NCI-H187 (cell line): ENCODE measurements around the gene NPIPA1.
"Not testable (repeated sequence)": the region's sequence is repeated elsewhere in the genome, so short reads cannot be mapped to it uniquely, and the experiment has no call there.

Experiments
- DNase-seq, 2 experiments: peaks; one replicate each; lab custom pipeline; 2025; lab: John Stamatoyannopoulos, UW

Gene NPIPA1

GRCh38 chr16:14930971-14931370 is 6.3 kb upstream of the NPIPA1 start:
- DNase-seq: not testable (repeated sequence)

- not testable (repeated sequence) for DNase-seq
These were observed 4.5 kb upstream of the NPIPA1 start for GRCh38 chr16:14932581-14933375.

GRCh38 chr16:14937994-14938393 is 751 bp downstream of the NPIPA1 start:
- DNase-seq: not testable (repeated sequence)

GRCh38 chr16:14942686-14943085 is 5.4 kb downstream of the NPIPA1 start:
- DNase-seq: not testable (repeated sequence)

GRCh38 chr16:14955546-14956231 is 18.4 kb downstream of the NPIPA1 start:
- DNase-seq: no peak

- no peak for DNase-seq
These were observed 20.5 kb downstream of the NPIPA1 start for GRCh38 chr16:14957576-14958322.

- no peak for DNase-seq
These were observed 21.0 kb downstream of the NPIPA1 start for GRCh38 chr16:14958323-14958600.

GRCh38 chr16:14958970-14959369 is 21.7 kb downstream of the NPIPA1 start:
- DNase-seq: no peak

GRCh38 chr16:14961405-14962186 is 24.4 kb downstream of the NPIPA1 start:
- DNase-seq: peak; percentile 40 to 42

- DNase-seq: no peak
These were observed 26.3 kb downstream of the NPIPA1 start for GRCh38 chr16:14963281-14964173.

- DNase-seq: no peak
These were observed 28.1 kb downstream of the NPIPA1 start for GRCh38 chr16:14965328-14965727.

GRCh38 chr16:14969795-14970194 is 32.6 kb downstream of the NPIPA1 start:
- not testable (repeated sequence) for DNase-seq

- not testable (repeated sequence) for DNase-seq
These were observed 34.5 kb downstream of the NPIPA1 start for GRCh38 chr16:14971621-14972228.

- DNase-seq: not testable (repeated sequence)
These were observed 36.6 kb downstream of the NPIPA1 start for GRCh38 chr16:14973785-14974322.

GRCh38 chr16:14974331-14974655 is 37.0 kb downstream of the NPIPA1 start:
- not testable (repeated sequence) for DNase-seq

- DNase-seq: peak; percentile 89 to 92
These were observed 37.6 kb downstream of the NPIPA1 start, which contains the start of gene PDXDC1 for GRCh38 chr16:14974656-14975417. Gene PDXDC1, plus strand, starts transcription at chr16:14975026. Its CDS starts 174 bp downstream, at chr16:14975200.

- not testable (repeated sequence) for DNase-seq
These were observed 38.4 kb downstream of the NPIPA1 start for GRCh38 chr16:14975418-14976194.

GRCh38 chr16:14976971-14977736 is 39.9 kb downstream of the NPIPA1 start:
- not testable (repeated sequence) for DNase-seq
